GM13976 (cell line): ENCODE measurements around the gene PGA3.

Experiments
- DNase-seq: peaks from one replicate; pipeline ENCODE4 v3.0.0; 2012; ENCODE audit warnings: low spot score
- in situ Hi-C: fragments of 300-500 bp; cut with MboI; formaldehyde crosslinking; loops from one replicate; pipeline ENCODE4 v1.12.0; 2022; ENCODE audit warnings: low sequenced_read_pairs, mixed read lengths, inconsistent platforms; ENCODE audit not compliant: unreplicated experiment
- TF ChIP-seq, protein P1 (sequence below): IDR thresholded peaks from 2 replicates; pipeline ENCODE4 v1.5.1; 2012; ENCODE audit warnings: borderline replicate concordance, mild to moderate bottlenecking; ENCODE audit not compliant: insufficient read depth; ENCODE audit errors: extremely low read depth, missing control alignments, control extremely low read depth

The PGA3 gene

DNA sequence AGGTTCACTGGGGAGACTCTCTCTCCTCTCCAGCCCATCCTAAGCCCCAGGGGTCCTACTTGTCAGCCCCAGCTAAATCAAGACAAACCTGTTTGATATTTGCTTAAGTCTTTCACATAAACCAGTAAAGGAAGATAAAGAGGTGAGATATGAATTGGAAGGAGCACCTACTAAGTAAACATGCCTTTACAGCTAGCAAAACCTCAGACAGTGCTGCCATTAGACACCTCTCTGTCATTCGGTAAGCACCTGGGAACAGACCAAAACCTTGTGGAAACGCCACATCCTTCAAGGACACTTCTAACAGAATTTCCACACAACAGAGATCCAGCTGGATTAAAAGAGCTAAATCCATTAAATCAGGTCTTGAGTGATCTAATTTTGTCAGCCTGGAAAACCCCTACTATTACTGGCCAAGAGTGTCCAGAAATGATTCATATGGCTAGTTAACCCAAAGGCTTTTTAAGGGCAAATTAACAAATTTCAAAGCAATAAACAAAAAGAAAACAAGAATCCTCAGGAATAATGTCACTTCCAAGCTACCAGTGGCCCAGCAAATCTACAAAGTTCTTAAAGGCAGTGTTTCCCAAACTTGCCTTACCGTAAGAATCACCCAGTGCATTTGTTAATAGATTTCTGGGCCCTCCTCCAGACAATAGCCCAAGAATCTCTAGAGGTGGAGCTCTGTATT is 44.5 kb upstream of the PGA3 start:
- DNase-seq = no peak
- in situ Hi-C loops = no loop called here
- TF ChIP-seq, protein P1, sequence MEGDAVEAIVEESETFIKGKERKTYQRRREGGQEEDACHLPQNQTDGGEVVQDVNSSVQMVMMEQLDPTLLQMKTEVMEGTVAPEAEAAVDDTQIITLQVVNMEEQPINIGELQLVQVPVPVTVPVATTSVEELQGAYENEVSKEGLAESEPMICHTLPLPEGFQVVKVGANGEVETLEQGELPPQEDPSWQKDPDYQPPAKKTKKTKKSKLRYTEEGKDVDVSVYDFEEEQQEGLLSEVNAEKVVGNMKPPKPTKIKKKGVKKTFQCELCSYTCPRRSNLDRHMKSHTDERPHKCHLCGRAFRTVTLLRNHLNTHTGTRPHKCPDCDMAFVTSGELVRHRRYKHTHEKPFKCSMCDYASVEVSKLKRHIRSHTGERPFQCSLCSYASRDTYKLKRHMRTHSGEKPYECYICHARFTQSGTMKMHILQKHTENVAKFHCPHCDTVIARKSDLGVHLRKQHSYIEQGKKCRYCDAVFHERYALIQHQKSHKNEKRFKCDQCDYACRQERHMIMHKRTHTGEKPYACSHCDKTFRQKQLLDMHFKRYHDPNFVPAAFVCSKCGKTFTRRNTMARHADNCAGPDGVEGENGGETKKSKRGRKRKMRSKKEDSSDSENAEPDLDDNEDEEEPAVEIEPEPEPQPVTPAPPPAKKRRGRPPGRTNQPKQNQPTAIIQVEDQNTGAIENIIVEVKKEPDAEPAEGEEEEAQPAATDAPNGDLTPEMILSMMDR = no peak

DNA sequence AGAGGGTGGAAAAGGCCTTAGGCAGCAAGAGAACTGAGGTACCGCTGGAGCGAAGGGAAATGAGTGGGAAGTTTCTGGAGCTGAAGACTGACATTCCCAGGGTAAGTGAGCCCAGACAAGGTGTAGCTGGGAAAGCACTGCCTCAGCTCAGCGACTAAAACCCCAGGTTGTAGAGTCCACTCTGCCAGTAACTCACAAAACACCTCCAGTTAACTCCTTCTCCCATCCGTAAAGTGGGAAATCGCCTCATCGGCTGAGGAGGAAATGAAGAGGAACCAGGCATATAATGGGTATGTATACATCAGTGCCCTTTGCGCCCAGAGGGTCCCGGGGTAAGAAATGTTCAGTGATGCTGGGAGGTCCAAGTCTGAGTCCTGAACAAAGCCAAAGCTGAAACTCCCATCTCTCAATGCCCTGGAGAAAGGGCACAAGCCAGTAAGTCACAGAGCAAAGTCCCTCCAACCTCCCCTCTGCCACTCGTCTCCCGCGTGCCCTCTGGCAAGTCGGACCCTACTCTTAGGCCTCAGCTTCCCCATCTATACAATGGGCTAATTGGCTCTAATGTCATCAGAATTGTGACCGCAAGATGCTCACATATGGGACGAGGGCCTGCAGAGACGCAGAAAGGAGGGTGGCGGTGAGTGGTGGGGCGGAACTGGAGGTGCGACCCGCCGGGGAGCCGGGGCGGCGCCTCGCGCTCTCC is 42.7 kb upstream of the PGA3 start:
- in situ Hi-C loops = no loop called here
- TF ChIP-seq, protein P1 = no peak
- DNase-seq = no peak

DNA sequence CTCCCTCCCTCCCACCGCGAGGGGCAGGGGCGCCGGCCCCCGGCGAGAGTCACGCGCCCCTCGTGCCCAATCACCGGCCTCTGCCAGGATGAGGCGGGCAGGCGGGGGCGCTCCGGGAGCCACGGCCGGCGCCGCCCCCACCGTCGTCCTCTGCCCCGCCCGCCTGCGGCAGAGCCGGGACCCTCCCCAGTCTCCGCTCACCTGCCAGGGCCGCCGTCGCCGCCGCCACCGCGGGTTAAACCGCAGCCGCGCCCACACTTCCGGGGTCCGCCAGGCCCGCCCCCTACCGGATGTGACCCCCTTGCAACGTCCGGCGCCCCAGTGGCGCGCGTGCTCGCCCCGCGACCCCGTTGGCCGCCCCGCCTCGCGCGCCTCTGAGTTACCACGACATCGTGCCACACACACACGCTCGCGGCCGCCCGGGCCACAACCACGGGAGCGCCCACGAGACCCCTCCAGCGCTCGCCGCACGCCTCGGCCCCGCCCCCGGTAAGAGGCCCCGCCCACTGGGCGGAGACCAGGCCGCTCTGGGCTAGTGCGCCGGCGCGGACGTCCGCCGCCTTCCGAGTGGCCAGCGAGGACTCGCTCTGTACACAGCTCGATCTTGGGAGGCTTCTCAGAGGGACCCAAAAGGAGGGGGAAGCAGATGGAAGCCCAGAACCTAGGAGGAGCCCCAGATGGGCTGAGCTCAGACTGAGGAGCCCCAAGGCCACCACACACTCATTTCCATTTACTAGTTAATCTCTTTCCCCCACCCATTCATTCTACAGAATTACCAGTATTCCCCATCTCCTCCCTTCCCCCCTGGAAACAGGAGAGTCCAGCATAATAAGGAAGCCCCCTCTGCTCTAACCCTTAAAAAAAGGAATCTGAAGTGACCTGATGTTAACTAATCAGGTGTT is 41.9 kb upstream of the PGA3 start, which contains the start of gene VPS37C:
Gene VPS37C, minus strand, starts transcription at position 237 of the 902 bp plus-strand sequence. CDS start 22,597 bp downstream, outside the sequence.
- TF ChIP-seq, protein P1 = no peak
- in situ Hi-C loops = no loop called here
- DNase-seq = peak; percentile 96

DNA sequence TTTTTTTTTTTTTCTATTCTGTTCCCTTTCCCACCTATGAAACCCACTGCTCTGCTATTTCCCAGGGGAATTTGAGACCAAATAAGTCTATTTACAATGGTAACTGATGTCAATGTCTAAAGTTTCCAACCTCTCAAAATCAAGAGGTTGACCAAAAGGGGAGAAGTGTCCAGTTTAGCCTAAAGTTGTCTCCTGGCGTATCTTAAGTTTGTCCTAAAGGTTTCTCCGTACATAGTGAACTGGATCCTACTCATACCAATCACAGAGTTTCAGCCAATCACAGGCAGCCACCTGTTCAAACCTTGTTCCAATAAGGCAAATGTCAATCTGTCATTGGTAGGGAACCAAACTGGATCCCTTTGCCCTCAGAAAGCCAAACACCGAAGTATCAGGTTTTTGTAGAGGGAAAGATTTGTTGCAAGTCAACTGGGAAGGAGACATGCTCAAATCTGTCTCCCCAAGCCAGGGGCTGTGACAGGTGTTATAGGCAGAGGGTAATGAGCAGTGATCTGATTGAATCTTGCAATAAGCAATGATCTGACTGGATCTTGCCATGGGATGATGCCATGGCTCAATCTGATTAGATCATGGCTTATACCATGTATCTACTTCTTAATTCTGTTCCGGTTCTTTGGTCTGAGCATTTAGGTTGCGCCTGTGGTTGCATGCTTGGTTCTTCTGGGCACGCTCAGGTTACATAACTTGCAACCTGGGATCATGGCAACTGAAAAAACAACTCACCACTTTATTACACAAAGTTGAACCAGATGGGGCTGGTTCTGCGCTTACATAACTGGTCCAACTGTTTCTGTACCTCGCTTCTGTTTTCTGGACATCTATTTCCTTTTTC is 41.0 kb upstream of the PGA3 start:
- in situ Hi-C loops = no loop called here
- no peak for DNase-seq

DNA sequence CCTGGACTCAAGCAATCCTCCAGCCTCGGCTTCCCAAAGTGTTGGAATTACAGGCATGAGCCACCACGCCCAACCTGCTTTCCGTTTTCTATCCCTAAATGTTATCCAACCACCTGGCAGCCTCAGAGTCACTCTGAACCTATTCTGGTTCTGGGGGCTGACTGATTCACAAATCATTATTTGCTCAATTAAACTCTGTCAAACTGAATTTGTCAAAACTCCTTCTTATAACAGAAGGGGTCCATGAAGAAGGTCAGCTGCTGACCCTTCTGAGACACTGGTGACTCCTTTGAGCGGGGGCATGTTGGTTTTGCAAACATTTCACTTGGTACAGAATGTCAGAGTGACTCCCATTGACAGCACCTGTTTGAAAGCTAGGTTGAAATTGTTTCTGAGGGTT is 40.3 kb upstream of the PGA3 start:
- no peak for DNase-seq
- in situ Hi-C loops = no loop called here
- TF ChIP-seq, protein P1 = no peak

More for the DNA sequence above, 41.0 kb upstream of the PGA3 start:
- TF ChIP-seq, protein P1 = no peak
